A204.1 (cell line): Measurements from ENCODE around the gene ANXA2R.
A peak's percentile ranks its signal among the peaks of the same experiment; 100 is the strongest.
"Not testable (repeated sequence)": the region's sequence is repeated elsewhere in the genome, so short reads cannot be mapped to it uniquely, and the experiment has no call there.

Source experiments
- FAIRE-seq: peaks from 2 replicates; lab custom pipeline; 2012; peaks lifted over from hg19 to GRCh38; lab: Jason Lieb, UNC

The ANXA2R gene

DNA sequence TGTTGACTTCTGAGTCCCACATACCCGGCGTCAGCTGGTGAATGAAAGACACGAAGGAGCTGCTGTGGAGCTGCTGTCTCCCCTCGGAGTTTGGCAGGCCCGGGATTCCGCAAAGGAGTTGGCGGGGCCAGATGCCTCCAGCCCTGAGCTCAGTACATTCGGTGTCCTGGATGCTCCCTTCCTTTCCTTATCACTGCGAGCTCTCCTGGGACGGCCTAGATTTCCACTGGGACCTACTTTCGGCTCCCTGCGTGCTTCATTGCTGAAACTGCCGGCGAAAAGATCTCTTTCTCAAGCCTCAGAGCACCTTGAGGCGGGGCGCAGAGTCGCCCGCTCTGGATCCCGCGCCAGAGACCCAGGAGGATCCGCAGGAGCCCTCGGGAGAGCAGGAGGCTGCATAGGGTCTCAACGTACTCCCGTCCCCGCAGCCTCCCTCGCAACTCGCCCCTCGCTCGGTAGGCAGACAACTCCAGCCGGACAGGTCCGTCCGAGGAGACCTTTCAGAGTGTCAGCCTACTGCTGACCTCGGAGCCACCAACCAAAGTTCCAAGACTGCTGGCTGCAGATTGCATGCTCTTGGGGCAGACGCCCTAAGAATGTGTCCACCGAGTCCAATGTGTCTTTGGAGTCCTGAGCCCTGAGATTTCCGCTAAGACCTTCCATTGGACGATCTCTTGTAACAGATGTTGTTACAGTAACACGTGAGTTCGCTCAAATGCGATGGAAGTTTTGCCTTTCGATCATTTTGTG is 6.1 kb downstream of the ANXA2R start:
- no peak for FAIRE-seq

DNA sequence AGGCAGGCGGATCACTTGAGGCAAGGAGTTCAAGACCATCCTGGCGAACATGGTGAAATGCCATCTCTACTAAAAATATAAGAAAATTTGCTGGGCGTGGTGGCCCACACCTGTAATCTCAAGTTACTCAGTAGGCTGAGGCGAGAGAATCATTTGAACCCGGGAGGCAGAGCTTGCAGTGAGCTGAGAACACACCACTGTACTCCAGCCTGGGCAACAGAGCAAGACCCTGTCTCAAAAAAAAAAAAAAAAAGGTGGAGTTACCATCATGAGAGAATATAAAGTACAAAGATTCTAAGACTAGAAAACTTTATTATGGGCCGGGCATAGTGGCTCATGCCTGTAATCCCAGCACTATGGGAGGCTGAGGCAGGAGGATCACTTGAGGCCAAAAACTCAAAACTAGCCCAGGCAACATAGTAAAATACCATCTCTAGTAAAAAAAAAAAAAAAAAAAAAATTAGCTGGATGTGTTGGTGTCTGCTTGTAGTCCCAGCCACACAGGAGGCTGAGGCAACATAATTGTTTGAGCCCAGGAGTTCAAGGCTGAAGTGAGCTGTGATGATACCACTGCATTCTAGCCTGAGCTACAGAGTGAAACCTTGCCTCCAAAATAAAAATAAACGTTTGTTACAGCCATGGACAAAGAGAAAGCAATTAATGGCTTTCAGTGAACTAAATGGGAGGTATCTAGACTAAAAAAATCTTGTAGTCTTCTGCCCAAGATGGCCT is 12.9 kb downstream of the ANXA2R start:
- FAIRE-seq: no peak

DNA sequence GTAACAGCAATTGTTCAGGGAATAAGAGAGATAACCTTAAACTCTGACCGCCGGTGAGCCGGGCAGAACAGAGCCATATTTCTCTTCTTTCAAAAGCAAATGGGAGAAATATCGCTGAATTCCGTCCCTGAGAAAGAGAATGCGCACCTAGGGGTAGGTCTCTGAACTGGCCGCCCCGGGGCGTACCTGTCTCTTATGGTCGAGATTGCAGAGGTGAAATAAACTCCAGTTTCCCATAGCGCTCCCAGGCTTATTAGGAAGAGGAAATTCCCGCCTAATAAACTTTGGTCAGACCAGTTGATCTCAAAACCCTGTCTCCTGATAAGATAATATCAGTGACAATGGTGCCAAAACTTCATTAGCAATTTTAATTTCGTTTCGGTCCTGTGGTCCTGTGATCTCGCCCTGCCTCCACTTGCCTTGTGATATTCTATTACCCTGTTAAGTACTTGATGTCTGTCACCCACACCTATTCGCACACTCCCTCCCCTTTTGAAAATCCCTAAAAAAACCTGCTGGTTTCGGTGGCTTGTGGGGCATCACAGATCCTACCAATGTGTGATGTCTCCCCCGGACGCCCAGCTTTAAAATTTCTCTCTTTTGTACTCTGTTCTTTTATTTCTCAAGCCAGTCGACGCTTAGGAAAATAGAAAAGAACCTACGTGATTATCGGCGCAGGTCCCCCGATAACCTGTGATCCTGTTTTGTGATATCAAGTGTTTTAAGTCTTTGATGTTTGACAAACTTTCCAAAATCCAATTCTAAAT is 14.8 kb downstream of the ANXA2R start:
- not testable (repeated sequence) for FAIRE-seq

DNA sequence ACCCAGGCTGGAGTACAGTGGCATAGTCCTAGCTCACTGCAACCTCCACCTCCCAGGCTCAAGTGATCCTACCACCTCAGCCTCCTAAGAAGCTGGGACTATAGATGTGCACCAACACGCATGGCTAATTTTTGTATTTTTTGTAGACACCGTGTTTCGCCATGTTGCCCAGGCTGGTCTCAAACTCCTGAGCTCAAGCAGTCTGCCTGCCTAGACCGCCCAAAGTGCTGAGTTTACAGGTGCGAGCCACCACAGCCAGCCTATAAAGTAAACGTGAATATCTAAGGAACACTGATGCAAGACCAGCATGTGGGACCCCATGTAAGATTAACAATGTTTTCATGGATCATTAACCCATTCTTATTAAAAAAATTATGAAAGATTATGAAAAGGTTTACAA is 15.9 kb downstream of the ANXA2R start:
- no peak for FAIRE-seq

DNA sequence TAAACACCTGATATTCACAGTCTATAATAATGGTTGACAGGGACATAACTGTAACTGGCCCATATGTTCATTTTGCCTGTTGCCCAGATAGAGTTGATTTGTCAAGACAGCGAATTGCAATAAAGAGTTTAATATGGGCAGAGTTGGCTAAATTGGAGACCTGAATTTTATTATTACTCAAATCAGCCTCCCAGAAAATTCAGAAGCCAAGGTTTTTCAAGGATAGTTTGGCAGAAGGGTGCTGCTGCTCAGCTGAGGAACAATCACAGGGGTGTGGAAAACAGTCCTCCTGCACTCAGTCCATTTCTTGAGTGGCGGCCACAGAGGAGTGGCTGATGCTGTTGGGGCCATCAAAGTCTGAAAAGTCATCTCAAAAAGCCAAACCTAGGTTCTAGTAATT is 19.0 kb downstream of the ANXA2R start:
- no peak for FAIRE-seq

DNA sequence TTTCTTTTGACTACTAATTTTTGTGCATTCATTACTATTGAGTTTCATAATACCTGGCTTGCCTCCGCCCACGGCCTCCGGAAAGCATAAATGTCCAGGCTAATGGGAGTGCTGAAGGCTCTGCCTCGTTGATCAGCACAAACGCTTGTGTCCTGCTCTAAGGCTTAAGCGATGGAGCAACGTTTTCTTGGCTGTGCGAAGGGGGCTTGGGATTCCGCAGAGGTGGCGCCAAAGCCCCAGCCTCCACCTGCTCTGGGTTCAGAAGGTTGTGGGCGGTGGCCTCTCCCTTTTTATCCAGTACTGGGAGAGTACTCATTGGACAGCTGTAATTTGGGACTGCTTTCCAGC is 19.7 kb downstream of the ANXA2R start:
- FAIRE-seq: no peak

DNA sequence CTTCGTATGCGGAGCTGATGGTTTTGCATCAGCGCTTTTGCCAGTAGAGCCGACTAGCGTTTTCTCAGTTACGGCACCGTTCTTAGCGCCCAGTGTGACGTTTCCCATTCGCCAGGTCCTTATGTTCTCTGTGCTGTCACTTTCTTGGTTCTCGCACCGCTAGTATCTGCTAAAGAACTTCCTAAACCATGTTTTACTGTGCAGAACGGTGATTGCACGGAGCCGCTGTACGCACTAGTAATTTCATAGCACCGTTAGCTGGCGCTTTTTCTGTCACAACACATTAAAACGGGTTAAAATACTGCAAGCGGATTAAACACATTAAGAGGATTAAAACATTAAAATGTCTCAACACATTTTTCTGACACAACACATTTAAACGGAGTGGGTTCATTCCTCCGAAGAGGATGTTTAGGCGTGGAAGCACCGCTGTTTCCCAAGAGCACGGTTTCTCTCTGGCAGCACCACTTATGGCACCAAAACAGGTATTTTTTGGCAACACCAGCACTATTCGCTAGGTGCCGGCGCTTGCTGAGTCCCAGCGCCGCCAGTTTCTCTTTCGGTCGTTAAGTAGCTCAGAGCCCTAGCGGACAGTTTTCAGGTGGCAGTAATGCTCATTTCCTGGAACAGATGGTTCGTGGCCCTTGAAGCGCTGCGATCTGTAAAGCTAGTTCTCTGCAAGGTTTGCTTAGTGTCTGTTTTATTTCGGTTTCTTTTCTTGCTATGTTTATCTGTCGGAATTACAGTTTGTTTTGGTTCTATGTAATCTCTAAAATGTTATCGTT is 20.3 kb downstream of the ANXA2R start:
- FAIRE-seq: peak; percentile 60

DNA sequence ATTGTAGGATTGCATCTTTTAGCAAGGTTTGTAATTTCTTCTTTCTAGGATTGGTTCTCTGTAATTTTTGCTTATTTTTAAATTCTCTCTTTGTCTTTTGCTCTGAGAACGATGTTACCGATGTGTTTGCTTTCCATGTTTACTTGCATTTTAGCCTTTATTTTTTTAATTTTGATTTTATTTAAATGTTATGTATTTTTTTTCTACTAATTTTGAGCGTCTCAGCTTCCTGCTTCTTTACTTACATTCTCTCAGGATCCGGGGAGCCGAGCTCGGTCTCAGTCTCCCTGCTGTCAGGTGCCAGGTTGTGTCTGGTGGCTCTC is 20.9 kb downstream of the ANXA2R start:
- FAIRE-seq: no peak

DNA sequence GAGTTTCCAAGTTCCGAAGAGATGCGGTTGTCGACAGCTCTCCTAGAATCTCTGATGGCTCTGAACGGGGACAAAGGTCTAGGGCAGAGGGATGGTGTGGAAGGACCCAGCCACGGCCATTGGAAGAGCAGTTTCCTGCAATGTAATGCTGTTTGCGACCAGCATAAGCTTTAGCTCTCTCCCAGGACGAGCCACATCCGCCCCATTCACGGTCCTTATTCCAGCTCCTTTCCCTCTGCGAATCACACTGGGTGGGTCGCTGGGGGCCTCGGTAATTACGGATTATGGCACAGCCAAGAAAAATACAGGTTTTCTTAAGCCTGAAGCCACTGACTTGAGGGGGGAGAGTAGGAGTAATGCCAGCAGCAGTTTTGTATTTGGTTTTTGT is 22.7 kb downstream of the ANXA2R start:
- FAIRE-seq: no peak

DNA sequence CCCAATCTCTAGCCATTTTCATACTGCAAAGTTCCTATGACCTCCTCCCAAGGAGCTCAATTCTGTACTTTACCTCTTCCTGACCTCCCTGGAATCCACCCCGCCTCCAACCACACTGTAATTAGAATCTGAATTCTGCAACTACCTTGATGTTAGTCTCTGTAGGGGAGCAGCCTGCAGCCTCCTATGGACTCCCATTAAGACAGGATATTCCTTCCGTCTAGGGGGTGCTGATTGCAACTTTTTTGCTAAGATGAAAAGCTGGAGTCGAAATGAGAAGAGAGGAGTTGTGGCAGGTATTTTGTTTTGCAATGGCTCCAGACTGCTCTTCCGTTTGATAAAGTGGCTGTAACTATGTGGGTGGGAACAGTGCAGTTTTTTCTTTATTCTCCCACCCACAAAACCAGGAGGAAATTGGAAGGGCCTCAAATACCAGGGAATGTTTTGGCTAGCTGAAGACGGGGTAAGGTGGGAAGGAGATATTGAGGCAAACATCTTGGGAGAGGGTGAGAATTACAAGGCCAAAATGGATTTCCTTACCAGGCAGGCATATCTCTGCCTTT is 23.8 kb downstream of the ANXA2R start:
- FAIRE-seq: no peak

DNA sequence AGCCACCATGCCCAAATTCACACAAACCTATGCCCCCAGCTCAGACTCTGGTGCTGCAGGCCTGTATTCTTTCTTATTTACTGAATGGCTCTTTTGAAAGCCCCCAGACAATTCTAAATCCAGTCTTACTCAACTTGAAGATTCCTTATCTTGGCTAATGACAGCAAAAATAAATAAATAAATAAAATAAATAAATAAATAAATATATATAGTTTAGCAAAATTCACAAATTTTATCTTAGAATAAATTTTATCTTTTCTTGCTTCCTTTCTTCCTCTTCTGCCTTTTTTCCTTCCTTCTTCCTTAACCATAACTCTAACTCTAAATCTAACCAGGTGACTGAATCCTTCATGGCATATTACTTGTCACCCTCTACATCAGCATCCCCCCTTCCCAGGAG is 25.6 kb downstream of the ANXA2R start:
- no peak for FAIRE-seq

DNA sequence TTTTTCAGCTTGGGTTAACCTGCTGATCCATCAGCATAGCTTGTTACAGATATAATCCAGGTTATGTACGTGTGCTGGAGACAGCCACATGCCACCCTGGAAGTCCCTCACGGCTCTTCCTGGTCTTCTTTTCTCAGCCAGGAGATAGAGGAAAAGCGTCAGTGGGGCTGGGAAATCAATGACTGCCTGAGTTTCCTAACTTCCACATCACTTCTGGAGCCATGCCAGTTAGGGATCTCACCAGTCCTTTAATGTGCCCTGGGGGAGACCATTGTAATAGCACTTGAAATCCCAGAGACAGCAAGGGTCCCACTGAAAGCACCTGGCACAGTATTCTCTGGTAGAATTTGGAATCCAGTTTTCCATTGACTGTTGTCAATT is 29.2 kb downstream of the ANXA2R start:
- no peak for FAIRE-seq

DNA sequence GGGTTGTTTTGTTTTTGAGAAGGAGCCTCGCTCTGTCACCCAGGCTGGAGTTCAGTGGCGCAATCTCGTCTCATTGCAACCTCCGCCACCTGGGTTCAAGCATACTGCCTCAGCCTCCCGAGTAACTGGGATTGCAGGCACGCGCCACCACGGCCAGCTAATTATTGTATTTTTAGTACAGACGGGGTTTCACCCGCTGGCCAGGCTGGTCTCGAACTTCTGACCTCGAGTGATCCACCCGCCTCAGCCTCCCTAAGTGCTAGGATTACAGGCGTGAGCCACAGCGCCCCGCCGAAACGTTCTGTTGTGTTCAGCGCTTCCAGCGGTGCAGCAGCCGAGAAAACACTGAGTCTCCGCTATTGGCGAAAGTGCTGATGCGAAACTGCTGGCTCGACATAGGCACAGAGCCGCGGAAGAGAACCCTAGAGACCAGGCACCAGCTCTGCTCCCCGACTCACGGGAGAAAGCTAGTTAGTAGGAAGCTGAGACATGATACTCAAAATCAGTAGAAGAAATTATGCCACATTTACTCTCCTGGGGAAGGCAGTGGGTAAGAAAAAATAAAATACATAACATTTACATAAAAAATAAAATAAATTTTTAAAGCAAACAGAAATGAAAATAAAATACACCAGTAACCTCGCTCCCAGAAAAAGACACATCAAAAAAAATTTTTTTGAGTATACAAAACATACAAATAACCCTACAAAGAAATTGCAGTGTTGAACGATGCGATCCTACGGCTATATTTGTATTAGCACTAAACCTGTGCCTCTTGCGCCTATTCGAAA is 31.6 kb downstream of the ANXA2R start:
- peak; percentile 6 for FAIRE-seq

DNA sequence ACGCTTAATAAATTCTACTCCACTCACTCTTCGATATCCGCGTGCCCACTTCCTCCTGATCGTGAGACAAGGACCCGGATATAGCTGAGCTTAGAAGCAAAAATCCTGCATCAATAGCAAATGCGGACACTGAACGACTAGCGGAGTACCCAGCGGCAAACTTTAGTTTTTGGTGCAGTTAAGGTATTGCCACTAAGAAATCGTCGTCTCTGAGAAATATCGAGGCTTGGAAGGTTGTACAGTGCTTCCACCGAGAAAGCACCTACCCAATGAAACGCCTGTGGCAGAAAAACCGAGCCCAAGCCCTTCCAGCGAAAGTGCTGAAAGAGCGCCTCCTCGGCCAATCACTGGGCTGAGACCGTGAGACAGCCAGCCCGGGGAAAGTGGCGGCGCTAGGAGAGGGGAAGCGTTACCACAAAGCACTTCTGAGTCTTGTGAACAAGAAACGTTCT is 32.2 kb downstream of the ANXA2R start:
- FAIRE-seq: no peak

DNA sequence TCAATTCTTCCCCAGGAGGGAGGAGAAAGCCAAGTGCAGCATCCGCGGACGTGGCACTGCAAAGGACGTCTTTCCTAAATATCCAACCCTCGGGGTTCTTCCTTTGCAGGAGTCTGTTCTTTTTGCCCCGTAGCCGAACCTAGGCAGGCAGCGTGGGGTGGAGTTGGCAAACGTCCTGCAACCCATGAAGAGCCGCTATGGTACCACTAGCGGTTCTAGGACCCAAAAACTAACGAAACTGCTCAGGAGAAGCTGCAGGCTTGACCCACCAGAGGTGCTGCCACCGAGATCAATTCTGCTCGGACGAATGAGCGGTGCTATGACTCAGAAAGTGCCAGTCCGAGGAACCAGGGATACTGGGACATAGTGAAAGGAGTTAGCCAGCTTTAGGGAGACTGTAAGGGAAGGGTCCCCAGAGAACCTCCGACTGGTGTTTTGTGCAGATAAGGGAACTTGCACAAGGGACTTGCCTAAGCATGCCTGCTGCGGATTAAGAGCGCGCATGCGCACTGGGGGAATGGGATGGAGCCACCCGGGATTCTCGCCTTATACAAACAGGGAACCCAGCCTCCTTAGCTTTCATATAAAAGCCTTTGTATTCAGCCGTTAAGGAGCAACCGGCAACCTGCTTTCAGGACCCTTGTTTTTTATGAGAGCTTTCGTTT is 32.7 kb downstream of the ANXA2R start:
- FAIRE-seq: no peak

DNA sequence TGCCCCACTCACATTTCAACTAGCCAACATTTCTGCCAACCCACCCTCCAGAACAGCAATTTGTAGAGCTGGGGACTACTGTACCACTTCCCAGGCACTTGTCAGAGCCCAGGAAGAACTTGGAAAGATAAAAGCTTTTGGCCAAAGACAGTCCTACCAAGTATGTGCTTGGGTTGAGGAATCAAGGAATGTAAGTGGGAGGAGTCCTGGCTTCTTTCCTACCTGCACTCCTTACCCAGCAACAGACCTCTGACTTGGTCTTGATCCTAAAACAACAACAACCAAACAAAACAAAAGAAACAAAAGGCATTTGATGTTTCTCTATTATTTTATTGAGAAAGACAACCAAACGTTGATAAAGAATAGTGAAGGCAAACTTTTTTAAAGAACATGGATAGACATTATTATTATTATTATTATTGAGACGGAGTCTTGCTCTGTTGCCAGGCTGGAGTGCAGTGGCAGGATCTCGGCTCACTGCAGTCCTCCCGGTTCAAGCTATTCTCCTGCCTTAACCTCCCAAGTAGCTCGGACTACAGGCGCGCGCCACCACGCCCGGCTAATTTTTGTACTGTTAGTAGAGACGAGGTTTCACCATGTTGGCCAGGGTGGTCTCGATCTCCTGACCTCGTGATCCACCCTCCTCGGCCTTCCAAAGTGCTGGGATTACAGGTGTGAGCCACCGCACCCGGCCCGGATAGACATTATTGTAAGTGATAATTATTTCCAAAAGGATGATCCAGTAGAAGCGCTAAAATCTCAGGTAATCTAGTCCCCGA is 33.5 kb downstream of the ANXA2R start:
- FAIRE-seq: no peak

DNA sequence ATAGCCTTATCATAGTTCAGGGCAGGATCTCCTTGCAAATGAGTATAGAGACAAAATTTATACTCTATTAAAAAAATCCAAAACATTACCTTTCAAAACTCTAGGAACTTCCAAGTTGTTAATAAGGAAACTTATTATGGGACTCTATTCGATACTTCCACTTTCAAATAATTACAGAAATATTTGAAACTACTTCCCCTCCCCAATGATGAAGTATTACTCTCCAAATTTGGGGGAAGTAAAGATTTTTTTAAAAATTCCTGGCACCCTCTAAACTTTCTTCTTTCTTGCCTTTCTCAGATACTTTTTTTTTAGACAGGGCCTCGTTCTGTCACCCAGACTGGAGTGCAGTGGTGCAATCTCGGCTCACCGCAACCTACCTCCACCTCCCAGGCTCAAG is 35.1 kb downstream of the ANXA2R start:
- FAIRE-seq: no peak

DNA sequence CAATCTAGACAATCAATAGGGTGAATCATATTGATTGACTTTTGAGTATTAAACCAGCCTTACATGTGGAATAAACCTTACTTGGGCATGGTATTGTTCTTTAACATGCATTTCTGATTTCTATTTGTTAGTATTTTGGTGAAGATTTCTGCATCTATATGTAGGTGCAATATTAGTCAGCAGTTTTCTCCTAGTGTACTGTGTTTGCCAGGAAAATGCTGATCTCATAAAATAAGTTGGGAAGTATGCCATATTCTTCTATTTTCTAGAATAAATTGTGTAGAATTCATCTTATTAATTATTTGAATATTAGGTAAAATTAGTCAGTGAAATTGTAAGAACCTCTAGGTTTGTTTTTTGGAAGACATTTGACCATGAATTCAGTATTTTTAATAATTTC is 38.4 kb downstream of the ANXA2R start:
- FAIRE-seq: peak; percentile 25

DNA sequence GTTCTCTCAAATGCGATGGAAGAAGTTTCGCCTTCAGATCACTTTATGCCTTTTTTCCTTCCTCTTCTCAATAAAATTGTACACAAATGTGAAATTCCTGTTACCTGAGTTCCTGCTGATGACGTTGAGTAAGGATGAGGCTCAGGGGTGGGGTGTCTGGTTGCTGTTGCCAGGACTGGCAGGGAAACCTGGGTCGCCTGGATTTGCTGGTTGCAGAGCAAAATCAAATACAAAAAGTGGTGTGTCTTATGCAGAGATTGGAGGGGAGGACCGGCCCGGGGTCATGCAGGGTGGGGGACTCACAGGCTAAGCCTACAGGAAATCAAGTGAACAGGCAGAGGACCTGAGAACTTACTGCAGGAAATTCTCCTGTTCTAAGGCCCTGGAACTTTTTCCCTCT is 39.2 kb downstream of the ANXA2R start:
- no peak for FAIRE-seq
